TTC549 (cell line): ENCODE measurements around the gene ALPK3.
"Not testable (repeated sequence)": the region's sequence is repeated elsewhere in the genome, so short reads cannot be mapped to it uniquely, and the experiment has no call there.

Experiments used
- FAIRE-seq: peaks from 2 replicates; lab custom pipeline; 2012; peaks lifted over from hg19 to GRCh38; lab: Jason Lieb, UNC

ALPK3 gene

DNA sequence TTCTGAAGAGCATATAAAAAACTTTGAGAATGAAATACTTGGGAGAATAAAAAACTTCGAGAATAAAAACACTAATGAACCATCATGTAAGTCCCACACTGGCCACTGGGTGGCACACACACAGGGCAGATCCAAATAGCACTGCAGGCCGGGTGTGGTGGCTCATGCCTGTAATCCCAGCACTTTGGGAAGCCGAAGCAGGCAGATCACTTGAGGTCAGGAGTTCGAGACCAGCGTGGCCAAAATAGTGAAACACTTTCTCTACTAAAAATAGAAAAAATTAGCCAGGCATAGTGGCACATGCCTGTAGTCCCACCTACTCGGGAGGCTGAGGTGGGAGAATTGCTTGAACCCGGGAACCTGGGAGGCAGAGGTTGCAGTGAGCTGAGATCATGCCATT lies 28.5 kb downstream of the ALPK3 start:
- not testable (repeated sequence) for FAIRE-seq

DNA sequence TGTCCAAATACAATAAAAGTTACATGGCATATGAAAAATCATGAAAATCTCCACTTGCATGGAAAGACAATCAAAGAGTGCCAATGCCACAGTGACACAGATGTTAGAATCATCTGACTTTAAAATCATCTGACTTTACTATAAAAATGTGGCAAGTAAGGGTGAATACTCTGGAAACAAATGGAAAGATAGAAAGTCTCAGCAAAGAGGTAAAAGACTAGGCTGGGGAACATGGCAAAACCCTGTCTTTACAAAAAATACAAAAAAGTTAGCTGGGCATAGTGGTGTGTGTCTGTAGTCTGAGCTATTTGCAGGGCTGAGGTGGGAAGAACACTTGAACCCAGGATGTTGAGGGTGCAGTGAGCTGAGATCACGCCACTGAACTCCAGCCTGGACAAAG lies 29.1 kb downstream of the ALPK3 start:
- FAIRE-seq: no peak

GRCh38 chr15:84847382-84847781 lies 30.2 kb downstream of the ALPK3 start:
- FAIRE-seq: peak; percentile 11

DNA sequence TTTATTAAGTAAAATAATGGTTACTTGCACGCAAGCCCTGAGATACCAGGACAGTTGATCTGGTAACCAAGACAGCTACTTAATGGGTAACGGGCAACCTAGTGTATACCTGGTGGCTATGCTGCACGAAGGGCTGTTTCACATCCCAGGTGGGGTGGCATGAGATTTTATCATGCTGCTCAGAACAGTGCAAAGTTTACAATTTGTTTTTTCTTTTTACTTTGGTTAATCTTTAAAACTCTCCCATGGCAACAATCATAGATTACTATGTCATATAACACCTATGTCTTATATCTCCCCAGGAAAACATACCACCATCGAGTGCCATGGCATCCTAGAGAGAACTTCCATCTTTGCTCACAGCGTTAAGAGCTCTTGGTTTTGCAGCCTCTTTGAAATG lies 35.1 kb downstream of the ALPK3 start:
- no peak for FAIRE-seq

- FAIRE-seq: no peak
Observed at GRCh38 chr15:84855136-84855535, 38.0 kb downstream of the ALPK3 start.

GRCh38 chr15:84855765-84856164 lies 38.6 kb downstream of the ALPK3 start:
- no peak for FAIRE-seq

DNA sequence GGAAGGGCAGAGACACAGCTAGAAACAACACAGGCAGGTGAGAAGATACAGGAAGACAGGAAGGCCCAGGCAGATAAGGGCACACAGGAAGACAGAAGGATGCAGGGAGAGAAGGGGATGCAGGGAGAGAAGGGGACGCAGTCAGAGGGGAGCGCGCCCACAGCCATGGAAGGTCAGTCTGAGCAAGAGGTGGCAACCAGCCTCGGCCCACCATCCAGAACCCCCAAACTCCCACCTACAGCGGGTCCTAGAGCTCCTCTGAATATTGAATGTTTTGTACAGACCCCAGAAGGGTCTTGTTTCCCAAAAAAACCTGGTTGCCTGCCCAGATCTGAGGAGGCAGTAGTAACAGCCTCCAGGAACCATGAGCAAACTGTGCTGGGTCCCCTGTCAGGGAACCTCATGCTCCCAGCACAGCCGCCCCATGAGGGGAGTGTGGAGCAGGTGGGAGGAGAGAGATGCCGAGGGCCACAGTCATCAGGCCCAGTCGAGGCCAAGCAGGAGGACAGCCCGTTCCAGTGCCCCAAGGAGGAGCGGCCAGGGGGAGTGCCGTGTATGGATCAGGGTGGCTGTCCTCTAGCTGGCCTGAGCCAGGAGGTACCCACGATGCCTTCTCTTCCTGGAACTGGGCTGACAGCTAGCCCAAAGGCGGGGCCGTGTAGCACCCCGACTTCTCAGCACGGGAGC lies 39.7 kb downstream of the ALPK3 start:
- no peak for FAIRE-seq

- FAIRE-seq: no peak
Observed at GRCh38 chr15:84857418-84858004, 40.4 kb downstream of the ALPK3 start.

DNA sequence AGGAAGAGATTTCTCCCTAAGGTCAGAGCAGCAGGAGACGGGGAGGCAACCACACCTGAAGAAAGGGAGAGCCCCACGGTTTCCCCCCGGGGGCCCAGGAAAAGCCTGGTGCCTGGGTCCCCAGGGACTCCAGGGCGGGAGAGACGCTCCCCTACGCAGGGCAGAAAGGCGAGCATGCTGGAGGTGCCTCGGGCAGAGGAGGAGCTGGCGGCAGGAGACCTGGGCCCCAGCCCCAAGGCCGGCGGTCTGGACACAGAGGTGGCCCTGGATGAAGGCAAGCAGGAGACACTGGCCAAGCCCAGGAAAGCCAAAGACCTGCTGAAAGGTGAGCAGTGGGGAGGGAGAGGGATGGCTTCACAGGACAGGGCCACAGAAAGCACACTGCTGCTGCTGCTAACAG lies 41.1 kb downstream of the ALPK3 start:
- no peak for FAIRE-seq

DNA sequence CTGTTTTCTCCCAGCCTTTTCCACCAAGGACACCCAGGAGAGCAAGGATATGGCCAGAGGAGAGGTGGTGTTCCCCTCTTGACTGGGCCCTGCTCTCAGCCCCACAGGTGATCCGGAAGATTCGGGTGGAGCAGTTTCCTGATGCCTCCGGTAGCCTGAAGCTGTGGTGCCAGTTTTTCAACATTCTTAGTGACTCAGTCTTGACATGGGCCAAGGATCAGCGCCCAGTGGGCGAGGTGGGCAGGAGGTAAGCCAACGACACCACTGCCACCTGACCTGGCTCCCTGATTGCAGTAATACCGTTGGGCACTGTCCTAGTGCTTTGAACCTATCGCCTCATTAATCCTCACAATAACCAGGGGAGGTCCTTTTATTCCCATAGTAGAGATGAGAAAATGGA lies 42.0 kb downstream of the ALPK3 start:
- no peak for FAIRE-seq

GRCh38 chr15:84859651-84860050 lies 42.5 kb downstream of the ALPK3 start:
- FAIRE-seq: no peak

DNA sequence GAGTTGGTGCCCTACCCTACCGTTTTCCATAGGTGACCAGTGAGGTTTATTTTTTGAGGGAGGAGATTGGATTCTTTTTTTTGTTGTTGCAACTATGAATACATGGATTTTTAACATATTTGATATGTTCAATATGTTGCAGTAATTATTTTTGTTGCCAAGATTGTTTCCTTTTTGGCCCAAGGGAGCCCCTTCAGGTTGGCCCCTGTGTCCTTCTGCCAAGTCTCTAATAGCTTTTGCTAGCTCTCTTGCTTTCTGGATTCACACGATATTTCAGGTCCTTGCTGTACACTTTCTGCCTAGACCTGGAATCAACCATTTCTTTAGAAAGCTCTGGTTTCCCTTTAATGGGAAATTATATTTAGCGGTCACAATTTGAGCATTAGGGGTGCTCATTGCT lies 44.6 kb downstream of the ALPK3 start:
- FAIRE-seq: no peak

- FAIRE-seq: no peak
Observed at GRCh38 chr15:84862214-84862975, 45.2 kb downstream of the ALPK3 start.

- FAIRE-seq: no peak
Observed at GRCh38 chr15:84863565-84864443, 46.6 kb downstream of the ALPK3 start.

DNA sequence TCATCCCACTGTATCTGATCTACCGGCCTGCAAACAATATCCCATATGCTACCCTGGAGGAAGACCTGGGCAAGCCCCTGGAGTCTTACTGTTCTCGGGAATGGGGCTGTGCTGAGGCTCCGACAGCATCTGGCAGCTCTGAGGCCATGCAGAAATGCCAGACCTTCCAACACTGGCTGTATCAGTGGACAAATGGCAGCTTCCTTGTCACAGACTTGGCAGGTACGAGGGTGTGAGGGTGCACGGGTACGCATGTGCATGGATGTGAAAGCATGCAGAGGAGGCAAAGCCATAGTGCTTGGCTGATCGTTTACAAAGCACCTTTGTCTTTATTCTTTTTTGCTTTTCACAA lies 47.3 kb downstream of the ALPK3 start:
- no peak for FAIRE-seq

DNA sequence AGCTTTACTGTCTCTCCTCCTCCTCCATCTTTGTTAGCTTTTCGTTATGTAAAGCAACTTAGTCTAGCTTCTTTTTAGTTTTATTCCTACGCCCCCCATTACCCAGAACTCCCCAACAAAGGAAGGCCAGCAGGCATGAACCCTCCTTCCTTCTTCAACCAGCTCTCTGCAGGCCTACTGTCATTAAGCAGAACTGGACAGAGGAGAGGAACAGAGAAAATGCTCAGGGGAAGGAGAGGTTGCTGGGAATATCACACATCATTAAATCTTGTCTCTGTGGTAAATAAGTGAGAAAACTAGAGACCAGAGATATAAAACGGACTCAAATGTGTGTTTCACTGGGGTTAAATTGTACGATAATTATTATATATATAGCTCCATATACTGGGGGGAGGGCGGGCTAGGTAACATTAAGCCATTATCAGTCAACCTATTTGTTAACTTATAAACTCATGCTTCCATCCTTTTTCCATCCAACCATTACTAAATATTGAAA lies 48.0 kb downstream of the ALPK3 start:
- no peak for FAIRE-seq

DNA sequence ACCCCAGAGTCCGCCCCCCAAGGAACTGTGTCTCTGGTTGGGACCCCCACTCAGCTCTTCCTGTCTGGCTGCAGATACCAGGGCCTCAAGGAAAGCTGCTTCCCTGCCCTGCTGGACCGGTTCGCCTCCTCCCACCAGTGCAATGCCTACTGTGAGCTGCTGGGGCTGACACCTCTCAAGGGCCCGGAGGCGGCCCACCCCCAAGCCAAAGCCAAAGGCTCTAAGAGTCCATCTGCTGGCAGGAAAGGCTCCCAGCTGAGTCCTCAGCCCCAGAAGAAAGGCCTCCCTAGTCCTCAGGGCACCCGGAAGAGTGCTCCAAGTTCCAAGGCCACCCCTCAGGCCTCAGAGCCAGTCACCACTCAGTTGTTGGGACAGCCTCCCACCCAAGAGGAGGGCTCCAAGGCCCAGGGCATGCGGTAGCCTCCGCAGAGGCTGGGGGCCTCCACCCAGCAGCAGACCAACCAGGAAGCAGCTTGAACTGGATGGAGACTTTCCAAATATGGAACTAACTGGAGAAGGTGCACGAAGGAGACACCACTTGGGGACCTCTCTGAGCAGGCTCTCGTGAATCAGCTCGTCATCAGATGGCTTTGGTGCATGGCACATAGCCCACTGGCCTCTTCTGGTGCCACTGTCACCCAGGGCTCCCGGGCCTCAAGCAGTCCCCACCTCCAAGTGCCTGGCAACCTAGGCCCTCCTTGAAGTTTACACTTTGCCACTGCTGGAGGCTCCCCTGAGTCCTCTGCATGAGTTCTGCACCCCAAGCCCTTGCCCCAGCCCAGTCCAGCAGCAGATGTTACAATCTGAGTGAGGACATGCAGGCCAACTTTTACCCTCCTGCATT lies 51.1 kb downstream of the ALPK3 start:
- FAIRE-seq: no peak

- no peak for FAIRE-seq
Observed at GRCh38 chr15:84869510-84869909, 52.4 kb downstream of the ALPK3 start.

DNA sequence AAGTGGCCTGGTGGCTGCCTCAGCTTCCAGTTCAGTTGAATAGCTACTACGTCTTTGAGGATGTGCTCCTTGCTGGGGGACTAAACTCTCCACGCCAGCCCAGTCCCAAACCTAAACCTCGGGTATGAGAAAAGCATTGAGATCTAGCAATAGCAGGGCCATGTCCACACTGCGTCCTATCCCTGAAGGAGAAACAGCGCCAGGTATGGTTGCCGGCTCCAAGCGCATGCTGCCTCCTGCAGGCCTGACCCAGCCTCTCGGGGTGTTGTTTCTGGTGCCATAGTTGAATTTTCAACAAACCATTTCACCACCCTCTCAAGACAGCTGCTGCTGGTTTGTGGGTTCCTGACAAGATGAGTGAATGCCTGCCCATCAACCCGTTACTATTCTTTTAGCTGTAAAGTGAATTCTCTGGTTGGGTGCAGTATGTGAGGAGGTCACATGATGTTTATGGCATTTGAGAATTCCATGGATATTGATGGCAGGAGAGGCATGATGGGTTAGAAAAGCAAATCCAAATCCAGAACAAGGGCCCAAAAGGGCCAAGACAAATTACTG lies 54.4 kb downstream of the ALPK3 start:
- FAIRE-seq: no peak

- FAIRE-seq: no peak
Observed at GRCh38 chr15:84872009-84872910, 55.1 kb downstream of the ALPK3 start.
